Esophagus muscularis mucosa (tissue), 3 donors: ENCODE measurements around the gene ZC3H14.

Source experiments
- CTCF ChIP-seq, 3 experiments: fragments of 200-600 bp in 2 of 3; fragments of 450-650 bp in 1 of 3; sonication (generic) in 2 of 3; IDR thresholded peaks; one replicate each; pipeline ENCODE4 v1.5.1; 2017 to 2019; ENCODE audit warnings: antibody characterized with exemption in 3 of 3, mild to moderate bottlenecking in 2 of 3, moderate library complexity in 1 of 3
- POLR2A ChIP-seq: fragments of 450-650 bp; IDR thresholded peaks from one replicate; pipeline ENCODE4 v1.6.1; 2017; ENCODE audit warnings: antibody characterized with exemption, moderate library complexity, mild to moderate bottlenecking, low read depth
- POLR2AphosphoS5 ChIP-seq, 2 donors: sonication (generic); formaldehyde crosslinking; IDR thresholded peaks; one replicate each; pipeline ENCODE4 v1.6.1; 2017; ENCODE audit warnings: antibody characterized with exemption in 2 of 2

DNA sequence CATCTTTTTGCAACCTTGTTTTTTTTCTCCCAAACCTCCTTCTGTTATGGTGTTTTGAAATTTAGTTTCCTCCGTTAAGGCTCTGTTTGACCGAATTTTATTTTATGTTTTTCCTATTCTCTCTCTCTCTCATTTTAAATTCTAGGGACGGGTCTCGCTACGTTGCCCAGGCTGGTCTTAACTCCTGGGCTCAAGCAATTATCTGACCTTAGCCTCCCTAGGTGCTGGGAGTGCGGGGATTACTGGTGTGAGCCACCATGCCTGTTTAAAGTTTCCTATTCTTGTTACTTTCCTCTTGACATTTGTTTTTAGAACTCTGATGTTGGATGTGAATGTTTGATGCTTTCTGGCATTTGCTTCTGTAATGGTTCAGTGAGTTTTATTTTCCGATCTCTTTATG, 1.0 kb downstream of the ZC3H14 start:
- TF ChIP-seq CTCF (IDR thresholded peaks at IDR 0.05): no peak
- no peak for TF ChIP-seq POLR2AphosphoS5 (IDR thresholded peaks at IDR 0.05)
- TF ChIP-seq POLR2A: no peak
